Measurements from ENCODE around the gene FLNB.

Gene FLNB

GRCh38 chr3:58035524-58036255, 27.5 kb downstream of the FLNB start:
- TF ChIP-seq TAF1 (IDR thresholded peaks at IDR 0.05; ENCODE audit: borderline replicate concordance, insufficient read depth, low read length) (no peak), FOXP2 (optimal IDR thresholded peaks at IDR 0.05; ENCODE audit: borderline replicate concordance, extremely low read depth, extremely low read length, insufficient read depth) (no peak), REST (IDR thresholded peaks at IDR 0.05; ENCODE audit: insufficient read depth in 1 of 2, low read depth in 2 of 2, low read length in 2 of 2) (no peak), POLR2AphosphoS5 (IDR thresholded peaks at IDR 0.05; ENCODE audit: low read depth, low read length) (no peak), SIN3A (IDR thresholded peaks at IDR 0.05; ENCODE audit: borderline replicate concordance, insufficient read depth, low read length) (no peak)

GRCh38 chr3:58036293-58037032, 28.2 kb downstream of the FLNB start:
- TF ChIP-seq FOXP2 (optimal IDR thresholded peaks at IDR 0.05; ENCODE audit: borderline replicate concordance, extremely low read depth, extremely low read length, insufficient read depth) (no peak), REST (IDR thresholded peaks at IDR 0.05; ENCODE audit: insufficient read depth in 1 of 2, low read depth in 2 of 2, low read length in 2 of 2) (no peak), POLR2AphosphoS5 (IDR thresholded peaks at IDR 0.05; ENCODE audit: low read depth, low read length) (no peak), TAF1 (IDR thresholded peaks at IDR 0.05; ENCODE audit: borderline replicate concordance, insufficient read depth, low read length) (no peak), SIN3A (IDR thresholded peaks at IDR 0.05; ENCODE audit: borderline replicate concordance, insufficient read depth, low read length) (no peak)

- TF ChIP-seq SIN3A (IDR thresholded peaks at IDR 0.05; ENCODE audit: borderline replicate concordance, insufficient read depth, low read length) (no peak), REST (IDR thresholded peaks at IDR 0.05; ENCODE audit: insufficient read depth in 1 of 2, low read depth in 2 of 2, low read length in 2 of 2) (no peak), TAF1 (IDR thresholded peaks at IDR 0.05; ENCODE audit: borderline replicate concordance, insufficient read depth, low read length) (no peak), FOXP2 (optimal IDR thresholded peaks at IDR 0.05; ENCODE audit: borderline replicate concordance, extremely low read depth, extremely low read length, insufficient read depth) (no peak), POLR2AphosphoS5 (IDR thresholded peaks at IDR 0.05; ENCODE audit: low read depth, low read length) (no peak)
These were observed 29.1 kb downstream of the FLNB start for GRCh38 chr3:58037141-58037910.

- TF ChIP-seq REST (IDR thresholded peaks at IDR 0.05; ENCODE audit: insufficient read depth in 1 of 2, low read depth in 2 of 2, low read length in 2 of 2) (no peak), SIN3A (IDR thresholded peaks at IDR 0.05; ENCODE audit: borderline replicate concordance, insufficient read depth, low read length) (no peak), POLR2AphosphoS5 (IDR thresholded peaks at IDR 0.05; ENCODE audit: low read depth, low read length) (no peak), FOXP2 (optimal IDR thresholded peaks at IDR 0.05; ENCODE audit: borderline replicate concordance, extremely low read depth, extremely low read length, insufficient read depth) (no peak), TAF1 (IDR thresholded peaks at IDR 0.05; ENCODE audit: borderline replicate concordance, insufficient read depth, low read length) (no peak)
These were observed 30.6 kb downstream of the FLNB start for GRCh38 chr3:58038675-58039292.

All from PFSK-1 (cell line).